Keratinocyte (primary cell): ENCODE results near the gene ELMO3. TPM values are rescaled to one million over a fixed set of nuclear protein-coding genes. Genes with fewer than 3 reads are reported as not detected.

Experiments used
- DNase-seq: peaks from one replicate; pipeline ENCODE4 v3.0.0-alpha.2; 2011; ENCODE audit warnings: low read depth, missing footprints, low spot score
- FAIRE-seq: peaks from 2 replicates; lab custom pipeline; 2011; peaks lifted over from hg19 to GRCh38; lab: Jason Lieb, UNC
- H2AFZ ChIP-seq: 2 replicates; pipeline ENCODE4 v1.6.0; 2012; ENCODE audit warnings: low read length, control low read depth, inconsistent platforms; ENCODE audit not compliant: control insufficient read depth
- H3K27ac ChIP-seq: 2 replicates; pipeline ENCODE4 v1.5.1; 2011; ENCODE audit warnings: low read length; ENCODE audit not compliant: control insufficient read depth, insufficient read depth
- H3K27me3 ChIP-seq: 3 replicates; pipeline ENCODE4 v1.6.0; 2011; ENCODE audit warnings: low read length; ENCODE audit not compliant: control insufficient read depth, insufficient read depth; ENCODE audit errors: extremely low read depth
- H3K36me3 ChIP-seq, 2 experiments: 2 replicates in 1 of 2; 3 replicates in 1 of 2; pipeline ENCODE4 v1.5.1; 2011; ENCODE audit warnings: low read length in 2 of 2, mild to moderate bottlenecking in 1 of 2; ENCODE audit not compliant: control insufficient read depth in 2 of 2, insufficient read depth in 2 of 2; ENCODE audit errors: extremely low read depth in 1 of 2
- H3K4me1 ChIP-seq: 3 replicates; pipeline ENCODE4 v1.5.1; 2011; ENCODE audit warnings: low read length; ENCODE audit not compliant: control insufficient read depth, insufficient read depth; ENCODE audit errors: extremely low read depth
- H3K4me2 ChIP-seq: 3 replicates; pipeline ENCODE4 v1.6.0; 2011; ENCODE audit warnings: low read depth, low read length; ENCODE audit not compliant: control insufficient read depth, insufficient read depth; ENCODE audit errors: extremely low read depth
- H3K4me3 ChIP-seq, 3 experiments: fragments of 200-600 bp in 1 of 3; sonication (generic) in 1 of 3; 2 replicates in 2 of 3; 3 replicates in 1 of 3; pipeline ENCODE4 v1.5.1; 2011 to 2016; ENCODE audit warnings: low read length in 3 of 3, mild to moderate bottlenecking in 3 of 3, control low read depth in 2 of 3, inconsistent platforms in 1 of 3, low read depth in 1 of 3, mixed read lengths in 1 of 3, mixed run types in 1 of 3, moderate library complexity in 1 of 3; ENCODE audit not compliant: control insufficient read depth in 2 of 3, insufficient read depth in 2 of 3; ENCODE audit errors: extremely low read depth in 1 of 3
- H3K79me2 ChIP-seq: 2 replicates; pipeline ENCODE4 v1.6.0; 2012; ENCODE audit warnings: low read length; ENCODE audit not compliant: control insufficient read depth, insufficient read depth
- H3K9ac ChIP-seq: 3 replicates; pipeline ENCODE4 v1.6.0; 2011; ENCODE audit warnings: low read length; ENCODE audit not compliant: control insufficient read depth, insufficient read depth; ENCODE audit errors: extremely low read depth
- H3K9me1 ChIP-seq: 3 replicates; pipeline ENCODE4 v1.6.0; 2011; ENCODE audit warnings: low read length; ENCODE audit not compliant: control insufficient read depth, insufficient read depth; ENCODE audit errors: extremely low read depth
- H3K9me3 ChIP-seq: 2 replicates; pipeline ENCODE4 v1.5.1; 2012; ENCODE audit warnings: low read depth, low read length; ENCODE audit not compliant: control insufficient read depth
- H4K20me1 ChIP-seq: 3 replicates; pipeline ENCODE4 v1.6.0; 2011; ENCODE audit warnings: low read length; ENCODE audit not compliant: control insufficient read depth, insufficient read depth; ENCODE audit errors: extremely low read depth
- CTCF ChIP-seq, 3 experiments: IDR thresholded peaks in 1 of 3; conservative IDR thresholded peaks in 1 of 3; optimal IDR thresholded peaks in 1 of 3; 2 replicates in 2 of 3; 3 replicates in 1 of 3; pipeline versions ENCODE3 to v1.5.1; 2011; ENCODE audit warnings: low read length in 3 of 3, mild to moderate bottlenecking in 3 of 3, moderate library complexity in 2 of 3, control low read depth in 1 of 3, inconsistent platforms in 1 of 3; ENCODE audit not compliant: insufficient read depth in 2 of 3; ENCODE audit errors: extremely low read depth in 1 of 3
- EZH2 ChIP-seq: IDR thresholded peaks from one replicate; pipeline ENCODE4 v1.6.1; 2012; ENCODE audit warnings: inconsistent platforms, mild to moderate bottlenecking, low read length, moderate library complexity
- dilution Hi-C: fragments of 300-500 bp; cut with MboI; formaldehyde crosslinking; loops from one replicate; pipeline ENCODE4 v1.7.0; 2020; ENCODE audit warnings: low sequenced_read_pairs; ENCODE audit not compliant: extremely low pct_ligation_motif_present
- polyA plus RNA-seq, 5 experiments: library from polyadenylated mRNA; depleted of rRNA in 3 of 5; stranded (reverse) in 3 of 5; stranded (forward) in 1 of 5; unstranded in 1 of 5; fragments of >200 nt; gene quantifications; 1 replicate in 1 of 5; 2 replicates in 3 of 5; 3 replicates in 1 of 5; pipeline versions ENCODE4 v1.2.1 to v1.2.3, GENCODE V29; 2011 to 2012; ENCODE audit warnings: missing spikeins in 2 of 5, low read depth in 1 of 5, low replicate concordance in 1 of 5

The ELMO3 gene
- polyA plus RNA-seq, 1 donor (not counting 4 experiments of a cell fraction or from before 2014, with no cell fraction given) = 21.0 TPM

GRCh38 chr16:67246756-67247191 lies 47.8 kb downstream of the ELMO3 start:
- H3K36me3 ChIP-seq = peaks cover 0 to 5% of the 10 kb centered on the region in 2 experiments
- H3K9ac ChIP-seq = peak overlapping the region; percentile 79
- peaks cover 55% of the 10 kb centered on the region for H3K4me1 ChIP-seq
- peaks cover 2% of the 10 kb centered on the region for H3K9me1 ChIP-seq
- FAIRE-seq (peak; percentile 9), DNase-seq (no peak)
- H3K4me3 ChIP-seq = peak overlapping the region; percentile 79 to 86 (median 85)
- H4K20me1 ChIP-seq = no peaks in the 10 kb centered on the region
- TF ChIP-seq EZH2 (no peak), CTCF (optimal IDR thresholded peaks at IDR 0.05 in 1 of 3, IDR thresholded peaks at IDR 0.05 in 1 of 3, conservative IDR thresholded peaks at IDR 0.05 in 1 of 3; ENCODE audit: extremely low read depth in 1 of 3, insufficient read depth in 2 of 3, low read length in 3 of 3) (peak in 2 of 3 experiments; percentile 17 to 32)
- H3K27me3 ChIP-seq = peaks cover 18% of the 10 kb centered on the region
- H2AFZ ChIP-seq = peak overlapping the region; percentile 4
- H3K79me2 ChIP-seq = peaks cover 16% of the 10 kb centered on the region
- H3K4me2 ChIP-seq = peak overlapping the region; percentile 85
- peak overlapping the region; percentile 73 for H3K27ac ChIP-seq
- H3K9me3 ChIP-seq = no peaks in the 10 kb centered on the region
- dilution Hi-C loops = no loop called here

GRCh38 chr16:67247192-67248072 lies 48.5 kb downstream of the ELMO3 start, which contains the start of gene FHOD1:
FHOD1 (minus strand) TSS chr16:67247481; CDS start chr16:67247410, 71 bp downstream.
- DNase-seq (no peak), FAIRE-seq (no peak)
- Histone ChIP-seq H3K4me1 (peaks cover 49% of the 10 kb centered on the region), H3K27me3 (peaks cover 18% of the 10 kb centered on the region), H3K4me3 (peak within 1 kb of the TSS; percentile 79 to 86 (median 85)), H3K79me2 (peaks cover 13% of the 10 kb centered on the region), H3K4me2 (peak within 1 kb of the TSS; percentile 85), H3K9me3 (no peaks in the 10 kb centered on the region), H3K27ac (peak within 1 kb of the TSS; percentile 73), H3K9me1 (no peaks in the 10 kb centered on the region), H4K20me1 (no peaks in the 10 kb centered on the region), H3K36me3 (peaks cover 0 to 5% of the 10 kb centered on the region in 2 experiments), H3K9ac (peak within 1 kb of the TSS; percentile 79), H2AFZ (peak within 1 kb of the TSS; percentile 81)
- no peak for TF ChIP-seq CTCF (optimal IDR thresholded peaks at IDR 0.05 in 1 of 3, IDR thresholded peaks at IDR 0.05 in 1 of 3, conservative IDR thresholded peaks at IDR 0.05 in 1 of 3; ENCODE audit: extremely low read depth in 1 of 3, insufficient read depth in 2 of 3, low read length in 3 of 3)
- TF ChIP-seq EZH2 = no peak
- dilution Hi-C loops = no loop called here
